ENCODE data around the gene NSMCE1. TPM values are rescaled to one million over a fixed set of nuclear protein-coding genes. Genes with fewer than 3 reads are reported as not detected.

NSMCE1 gene
- total and polyA plus RNA-seq, 2 of the 8 experiments (the other 6 are each of a cell fraction or from before 2014, with no cell fraction given), result 8.1 to 16.6 TPM

- TF ChIP-seq HDAC6 (IDR thresholded peaks at IDR 0.05; ENCODE audit: low read depth, low read length), result no peak
- TF ChIP-seq JUN (IDR thresholded peaks at IDR 0.05; ENCODE audit: low read depth, low read length), result no peak
- TF ChIP-seq POLR2AphosphoS5 (IDR thresholded peaks at IDR 0.05; ENCODE audit: low read depth, low read length), result no peak
These were observed 34.9 kb upstream of the NSMCE1 start (continued) for GRCh38 chr16:27303256-27304100.

All from H1 (cell line).